Measurements from ENCODE around the gene MGAT2. TPM values are rescaled to one million over a fixed set of nuclear protein-coding genes. Genes with fewer than 3 reads are reported as not detected.

MGAT2 gene
- total RNA-seq, 1 donor from 2014 or later, result 46.6 TPM

DNA sequence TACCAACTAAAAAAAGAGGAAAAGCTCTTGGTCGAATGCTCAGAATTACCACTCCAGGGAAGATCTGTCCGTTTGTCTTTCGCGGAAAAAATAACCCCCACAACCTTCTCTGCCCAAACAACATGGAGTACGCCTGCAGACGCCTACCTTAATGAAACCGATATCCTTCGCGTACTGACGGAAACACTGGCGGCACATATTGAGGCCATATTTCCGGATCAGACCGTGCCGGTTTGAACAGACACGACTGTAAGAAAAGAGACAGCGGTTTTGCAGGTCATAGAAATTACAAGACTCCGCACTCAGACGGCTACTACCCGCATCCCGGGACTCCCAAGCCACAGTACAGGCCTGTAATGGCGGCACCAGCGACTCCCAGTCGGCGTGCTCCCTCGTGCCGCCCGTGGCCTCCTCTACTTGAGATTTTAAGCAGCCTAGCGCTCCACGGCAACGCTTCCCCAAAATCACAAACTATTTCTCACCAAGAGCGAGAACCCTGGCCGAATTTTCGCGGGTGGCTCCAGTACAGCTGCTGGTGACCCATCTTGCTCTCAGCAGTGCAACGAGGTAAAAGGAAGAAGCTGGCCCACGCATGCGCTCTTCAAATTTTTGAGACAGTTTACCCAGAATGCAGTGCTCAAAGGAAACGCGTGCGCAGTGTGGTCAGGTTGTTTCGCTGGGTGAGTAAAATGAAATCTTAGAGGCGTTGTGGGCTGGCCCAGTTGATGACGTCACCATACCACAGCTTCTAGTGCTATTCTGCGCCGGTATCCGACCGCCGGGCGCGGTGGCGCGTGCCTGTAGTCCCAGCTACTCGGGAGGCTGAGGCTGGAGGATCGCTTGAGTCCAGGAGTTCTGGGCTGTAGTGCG, 34.6 kb upstream of the MGAT2 start, which contains the start of gene RPS29:
RPS29 (minus strand) TSS at position 578 of the 870 bp plus-strand sequence; CDS start at position 544, 34 bp downstream.
- no peaks in the 10 kb centered on the region for H3K27me3 Mint-ChIP-seq (ENCODE audit: unreplicated experiment)
- TF ChIP-seq CTCF (IDR thresholded peaks at IDR 0.05), result no peak

GRCh38 chr14:49586673-49587460, 33.7 kb upstream of the MGAT2 start:
- no peaks in the 10 kb centered on the region for H3K9me3 Mint-ChIP-seq (ENCODE audit: unreplicated experiment)
- H3K4me1 Mint-ChIP-seq (ENCODE audit: unreplicated experiment), result peaks cover 34% of the 10 kb centered on the region
- peak overlapping the region; percentile 92 for H3K4me3 Mint-ChIP-seq (ENCODE audit: unreplicated experiment)
- peak overlapping the region; percentile 99 for H3K27ac Mint-ChIP-seq (ENCODE audit: unreplicated experiment)
- peaks cover 26% of the 10 kb centered on the region for H3K36me3 Mint-ChIP-seq (ENCODE audit: unreplicated experiment)
- H3K27me3 Mint-ChIP-seq (ENCODE audit: unreplicated experiment), result no peaks in the 10 kb centered on the region
- DNase-seq (ENCODE audit: extremely low spot score, unreplicated experiment), result no peak
- peak; percentile 83 for TF ChIP-seq CTCF (IDR thresholded peaks at IDR 0.05)

More for the DNA sequence above, 34.6 kb upstream of the MGAT2 start, which contains the start of gene RPS29:
- peaks cover 28% of the 10 kb centered on the region for H3K36me3 Mint-ChIP-seq (ENCODE audit: unreplicated experiment)
- H3K9me3 Mint-ChIP-seq (ENCODE audit: unreplicated experiment), result no peaks in the 10 kb centered on the region
- peak; percentile 99 for DNase-seq (ENCODE audit: extremely low spot score, unreplicated experiment)
- peaks cover 34% of the 10 kb centered on the region for H3K4me1 Mint-ChIP-seq (ENCODE audit: unreplicated experiment)
- H3K27ac Mint-ChIP-seq (ENCODE audit: unreplicated experiment), result peak within 1 kb of the TSS; percentile 99
- peak within 1 kb of the TSS; percentile 92 for H3K4me3 Mint-ChIP-seq (ENCODE audit: unreplicated experiment)

DNA sequence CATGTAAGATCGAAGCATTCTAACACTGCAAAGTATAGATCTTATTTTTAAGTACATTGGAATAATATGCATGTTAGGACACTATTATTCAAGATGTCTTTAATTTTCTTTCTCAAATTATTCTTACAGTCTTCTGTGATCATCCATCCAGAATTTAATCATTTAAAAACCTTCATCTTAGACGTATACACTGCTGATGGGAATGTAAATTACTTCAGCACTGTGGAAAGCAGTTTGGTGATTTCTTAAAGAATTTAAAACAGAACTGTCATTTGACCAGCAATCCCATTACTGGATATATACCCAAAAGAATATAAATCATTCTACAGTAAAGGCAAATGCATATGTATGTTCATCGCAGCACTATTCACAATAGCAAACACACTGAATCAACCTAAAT, 31.2 kb upstream of the MGAT2 start:
- TF ChIP-seq CTCF (IDR thresholded peaks at IDR 0.05), result no peak
- peaks cover 22% of the 10 kb centered on the region for H3K4me1 Mint-ChIP-seq (ENCODE audit: unreplicated experiment)
- no peaks in the 10 kb centered on the region for H3K9me3 Mint-ChIP-seq (ENCODE audit: unreplicated experiment)
- peaks cover 6% of the 10 kb centered on the region for H3K36me3 Mint-ChIP-seq (ENCODE audit: unreplicated experiment)
- DNase-seq (ENCODE audit: extremely low spot score, unreplicated experiment), result no peak
- no peak overlapping the region for H3K27ac Mint-ChIP-seq (ENCODE audit: unreplicated experiment)
- no peak overlapping the region for H3K4me3 Mint-ChIP-seq (ENCODE audit: unreplicated experiment)
- no peaks in the 10 kb centered on the region for H3K27me3 Mint-ChIP-seq (ENCODE audit: unreplicated experiment)

DNA sequence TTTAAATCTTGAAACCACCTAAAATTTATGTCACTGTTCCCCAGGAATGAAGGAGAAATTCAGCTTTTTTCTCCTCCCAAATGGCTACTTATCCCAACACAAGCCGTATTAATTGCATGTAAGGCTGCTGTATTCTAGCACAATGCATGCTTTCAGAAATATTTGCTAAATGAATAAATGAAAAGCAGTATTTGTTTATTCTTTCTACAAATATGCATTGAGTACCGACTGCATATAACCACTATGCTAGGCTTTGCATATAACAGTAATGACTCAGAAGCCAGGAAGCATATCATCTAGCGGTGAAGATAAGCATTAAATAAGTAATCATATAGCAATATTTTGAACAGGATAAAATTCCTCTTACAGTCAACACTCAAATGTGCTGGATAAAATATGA, 27.6 kb upstream of the MGAT2 start:
- TF ChIP-seq CTCF (IDR thresholded peaks at IDR 0.05), result no peak
- no peak overlapping the region for H3K4me3 Mint-ChIP-seq (ENCODE audit: unreplicated experiment)
- no peaks in the 10 kb centered on the region for H3K27me3 Mint-ChIP-seq (ENCODE audit: unreplicated experiment)
- no peaks in the 10 kb centered on the region for H3K36me3 Mint-ChIP-seq (ENCODE audit: unreplicated experiment)
- H3K27ac Mint-ChIP-seq (ENCODE audit: unreplicated experiment), result no peak overlapping the region
- no peaks in the 10 kb centered on the region for H3K9me3 Mint-ChIP-seq (ENCODE audit: unreplicated experiment)
- no peak for DNase-seq (ENCODE audit: extremely low spot score, unreplicated experiment)
- peaks cover 13% of the 10 kb centered on the region for H3K4me1 Mint-ChIP-seq (ENCODE audit: unreplicated experiment)
